Measurements from ENCODE around the gene SART1.

The SART1 gene

GRCh38 chr11:65987336-65987735 lies 25.8 kb downstream of the SART1 start:
- Histone ChIP-seq H3K36me3 (ENCODE audit: control insufficient read depth, insufficient read depth, low read length) (no peaks in the 10 kb centered on the region), H3K4me1 (ENCODE audit: control insufficient read depth, insufficient read depth, low read length) (no peaks in the 10 kb centered on the region), H3K9ac (ENCODE audit: low read length) (no peak overlapping the region), H3K9me3 (ENCODE audit: control insufficient read depth, low read length) (no peaks in the 10 kb centered on the region), H3K4me3 (ENCODE audit: low read length) (no peak overlapping the region), H3K27me3 (ENCODE audit: control insufficient read depth, insufficient read depth, low read length) (no peaks in the 10 kb centered on the region)

DNA sequence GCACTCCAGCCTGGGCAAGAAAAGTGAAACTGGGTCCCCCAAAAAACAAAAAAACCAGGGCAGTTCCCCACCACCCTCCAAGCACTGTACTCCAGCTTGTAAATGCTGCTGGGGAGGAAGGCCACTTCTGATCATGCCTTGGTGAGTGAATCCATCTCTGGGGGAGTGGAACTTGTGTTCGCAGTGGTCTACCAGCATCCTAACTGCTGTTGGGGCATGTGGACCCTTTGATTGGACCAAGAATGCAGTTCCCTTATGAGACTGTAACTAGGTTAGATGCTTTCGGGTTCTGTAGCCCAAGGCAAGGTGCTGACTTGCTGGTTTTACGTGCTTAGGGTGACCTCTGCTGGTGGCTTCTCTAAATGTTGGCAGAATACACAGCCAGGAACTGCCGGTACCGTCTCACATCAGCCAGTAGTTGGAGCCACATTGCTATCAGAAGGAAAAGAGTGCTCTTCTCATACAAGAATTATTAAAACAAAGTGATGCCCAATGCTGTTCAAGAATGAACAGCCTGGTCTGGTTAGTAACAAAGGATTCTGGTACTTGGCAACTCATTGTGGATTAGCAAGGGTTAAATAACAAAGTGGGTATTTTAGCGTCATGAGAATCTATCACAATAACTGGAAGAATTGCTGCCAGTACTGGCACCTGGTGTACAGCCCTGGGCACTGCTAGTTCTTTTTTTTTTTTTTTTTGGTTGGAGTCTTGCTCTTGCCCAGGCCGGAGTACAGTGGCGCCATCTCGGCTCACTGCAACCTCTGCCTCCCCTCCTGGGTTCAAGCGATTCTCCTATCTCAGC lies 27.5 kb downstream of the SART1 start:
- Histone ChIP-seq H3K36me3 (ENCODE audit: control insufficient read depth, insufficient read depth, low read length) (no peaks in the 10 kb centered on the region), H3K4me3 (ENCODE audit: low read length) (no peak overlapping the region), H3K27me3 (ENCODE audit: control insufficient read depth, insufficient read depth, low read length) (no peaks in the 10 kb centered on the region), H3K9ac (ENCODE audit: low read length) (no peak overlapping the region), H3K9me3 (ENCODE audit: control insufficient read depth, low read length) (no peaks in the 10 kb centered on the region), H3K4me1 (ENCODE audit: control insufficient read depth, insufficient read depth, low read length) (no peaks in the 10 kb centered on the region)

DNA sequence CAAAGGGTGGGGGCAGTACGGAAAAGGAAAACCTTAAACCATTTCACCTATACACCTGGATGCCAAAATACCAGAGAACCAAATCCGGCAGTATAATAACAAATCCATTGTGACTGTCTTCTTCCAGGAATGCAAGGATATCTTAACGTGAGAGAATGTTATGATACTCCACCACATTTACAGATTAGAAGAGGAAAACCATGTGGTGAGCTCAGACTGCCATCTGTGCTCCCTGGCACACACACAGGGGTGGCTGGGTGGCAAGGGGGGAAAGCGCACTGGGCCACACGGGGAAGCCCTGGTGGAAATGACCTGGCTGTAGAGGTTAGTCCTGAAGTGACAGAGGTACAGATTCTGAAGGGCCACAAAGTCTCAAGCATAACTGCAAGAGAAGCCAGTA lies 30.5 kb downstream of the SART1 start:
- Histone ChIP-seq H3K4me1 (ENCODE audit: control insufficient read depth, insufficient read depth, low read length) (no peaks in the 10 kb centered on the region), H3K4me3 (ENCODE audit: low read length) (no peak overlapping the region), H3K27me3 (ENCODE audit: control insufficient read depth, insufficient read depth, low read length) (no peaks in the 10 kb centered on the region), H3K9ac (ENCODE audit: low read length) (no peak overlapping the region), H3K36me3 (ENCODE audit: control insufficient read depth, insufficient read depth, low read length) (no peaks in the 10 kb centered on the region), H3K9me3 (ENCODE audit: control insufficient read depth, low read length) (no peaks in the 10 kb centered on the region)

DNA sequence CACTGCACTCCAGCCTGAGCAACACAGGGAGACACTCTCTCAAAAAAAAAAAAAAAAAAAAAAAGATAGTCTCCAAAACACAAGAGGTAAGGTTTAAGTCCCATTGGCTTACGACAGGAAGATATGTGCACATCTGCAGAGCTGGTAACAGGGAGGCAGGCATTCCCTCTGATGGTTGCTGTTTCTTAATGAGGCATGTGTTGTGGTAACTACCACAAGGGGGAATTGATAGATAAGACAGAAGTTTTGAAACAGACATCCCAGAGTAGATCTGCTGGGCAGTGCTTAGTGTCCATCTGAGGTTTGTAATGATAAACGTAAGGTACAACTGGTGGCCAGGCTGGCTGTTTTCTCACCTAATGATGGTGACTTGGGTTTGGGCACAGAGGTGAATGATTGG lies 35.8 kb downstream of the SART1 start:
- Histone ChIP-seq H3K9me3 (ENCODE audit: control insufficient read depth, low read length) (no peaks in the 10 kb centered on the region), H3K4me3 (ENCODE audit: low read length) (no peak overlapping the region), H3K27me3 (ENCODE audit: control insufficient read depth, insufficient read depth, low read length) (no peaks in the 10 kb centered on the region), H3K36me3 (ENCODE audit: control insufficient read depth, insufficient read depth, low read length) (peaks cover 4% of the 10 kb centered on the region), H3K9ac (ENCODE audit: low read length) (no peak overlapping the region), H3K4me1 (ENCODE audit: control insufficient read depth, insufficient read depth, low read length) (peaks cover 6% of the 10 kb centered on the region)

DNA sequence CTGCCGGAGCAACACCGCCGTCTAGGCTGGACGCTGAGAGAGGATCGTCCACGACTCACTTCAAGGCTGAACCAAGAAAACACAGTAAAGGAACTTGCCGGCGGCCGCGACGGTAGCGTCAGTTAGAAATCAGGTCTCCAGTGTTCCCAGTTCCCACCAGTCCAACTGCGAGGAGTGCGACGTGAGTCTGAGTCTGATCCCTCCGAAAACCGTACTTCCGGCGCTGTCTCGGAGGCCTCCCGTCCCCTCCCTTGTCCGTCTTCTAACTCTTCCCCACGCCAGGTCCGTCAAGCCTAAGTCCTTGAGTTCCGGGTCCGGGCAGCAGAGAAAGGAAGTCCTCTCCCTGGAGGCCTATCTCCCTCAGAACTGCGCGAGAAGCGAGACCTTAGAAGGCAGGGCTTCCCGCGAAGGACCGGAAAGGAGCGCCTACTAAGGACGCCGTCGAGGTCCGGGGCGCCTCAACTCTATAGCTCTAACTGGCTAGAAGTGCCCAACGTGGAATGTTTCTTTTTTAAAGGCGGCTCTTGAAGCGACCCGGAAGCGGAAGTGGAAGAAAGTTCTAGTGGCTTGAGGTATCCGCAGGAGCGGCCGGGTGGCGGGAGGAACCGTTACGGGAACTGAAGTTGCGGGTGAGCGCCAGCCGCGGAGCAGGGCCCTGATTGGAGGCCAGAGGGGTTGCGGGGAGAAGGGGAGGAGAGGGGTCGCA lies 40.6 kb downstream of the SART1 start, which contains the start of the genes BANF1 and EIF1AD:
BANF1 (plus strand) TSS at position 562 of the 706 bp plus-strand sequence. CDS start 748 bp downstream, outside the sequence.
EIF1AD (minus strand) TSS at position 216 of the 706 bp plus-strand sequence. CDS start 1,768 bp downstream, outside the sequence.
- Histone ChIP-seq H3K9ac (ENCODE audit: low read length) (peak within 1 kb of the TSS; percentile 88), H3K4me1 (ENCODE audit: control insufficient read depth, insufficient read depth, low read length) (peaks cover 11% of the 10 kb centered on the region), H3K36me3 (ENCODE audit: control insufficient read depth, insufficient read depth, low read length) (peaks cover 9% of the 10 kb centered on the region), H3K4me3 (ENCODE audit: low read length) (peak within 1 kb of the TSS; percentile 98), H3K27me3 (ENCODE audit: control insufficient read depth, insufficient read depth, low read length) (no peaks in the 10 kb centered on the region), H3K9me3 (ENCODE audit: control insufficient read depth, low read length) (no peaks in the 10 kb centered on the region)

DNA sequence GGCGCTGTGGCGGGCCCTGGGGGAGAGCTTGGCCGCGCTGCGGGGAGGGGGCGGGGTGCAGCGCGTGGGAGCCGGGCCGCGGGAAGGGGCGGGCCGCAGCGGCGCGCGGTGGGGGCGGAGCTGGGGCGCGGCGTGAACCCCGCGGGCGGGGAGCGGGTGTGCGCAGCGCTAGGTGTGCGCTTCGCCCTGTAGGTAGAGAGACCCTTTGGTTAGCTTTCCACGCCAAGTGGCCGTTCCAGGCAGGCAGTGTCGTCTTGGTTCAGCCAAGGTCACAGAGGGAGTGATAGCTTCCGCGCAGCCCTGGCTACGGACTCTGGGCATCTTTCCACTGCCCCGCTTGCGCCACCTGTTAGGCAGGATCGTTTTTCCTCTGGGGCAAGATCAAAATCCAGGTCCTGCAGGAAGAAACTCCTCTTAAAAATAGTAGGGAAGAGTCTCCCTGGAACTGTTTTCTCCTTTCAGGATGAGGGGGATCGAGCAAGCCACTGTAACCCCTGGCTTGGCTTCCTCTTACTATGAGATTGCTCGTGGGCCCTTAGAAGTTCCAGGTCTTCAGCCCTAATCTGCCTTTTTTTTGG lies 41.2 kb downstream of the SART1 start:
- H3K9me3 ChIP-seq (ENCODE audit: control insufficient read depth, low read length) = no peaks in the 10 kb centered on the region
- H3K27me3 ChIP-seq (ENCODE audit: control insufficient read depth, insufficient read depth, low read length) = no peaks in the 10 kb centered on the region
- peaks cover 11% of the 10 kb centered on the region for H3K4me1 ChIP-seq (ENCODE audit: control insufficient read depth, insufficient read depth, low read length)
- peaks cover 9% of the 10 kb centered on the region for H3K36me3 ChIP-seq (ENCODE audit: control insufficient read depth, insufficient read depth, low read length)
- H3K4me3 ChIP-seq (ENCODE audit: low read length) = peak overlapping the region; percentile 98
- H3K9ac ChIP-seq (ENCODE audit: low read length) = peak overlapping the region; percentile 88

DNA sequence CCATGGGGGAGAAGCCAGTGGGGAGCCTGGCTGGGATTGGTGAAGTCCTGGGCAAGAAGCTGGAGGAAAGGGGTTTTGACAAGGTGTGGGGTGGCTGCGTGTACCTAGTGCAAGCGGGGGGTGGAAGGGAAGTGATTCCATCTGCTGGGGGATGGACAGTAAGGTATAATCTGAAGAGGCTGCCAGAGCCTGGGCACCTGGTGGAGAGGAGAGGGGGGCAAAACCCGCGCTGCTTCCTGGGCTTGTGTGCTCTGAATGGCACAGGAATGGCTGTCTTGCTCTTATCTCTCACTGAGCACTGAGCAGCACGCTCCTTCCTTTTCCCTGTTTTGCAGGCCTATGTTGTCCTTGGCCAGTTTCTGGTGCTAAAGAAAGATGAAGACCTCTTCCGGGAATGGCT lies 41.8 kb downstream of the SART1 start:
- H3K27me3 ChIP-seq (ENCODE audit: control insufficient read depth, insufficient read depth, low read length) = no peaks in the 10 kb centered on the region
- H3K36me3 ChIP-seq (ENCODE audit: control insufficient read depth, insufficient read depth, low read length) = peaks cover 9% of the 10 kb centered on the region
- peak overlapping the region; percentile 88 for H3K9ac ChIP-seq (ENCODE audit: low read length)
- peak overlapping the region; percentile 98 for H3K4me3 ChIP-seq (ENCODE audit: low read length)
- H3K9me3 ChIP-seq (ENCODE audit: control insufficient read depth, low read length) = no peaks in the 10 kb centered on the region
- peaks cover 11% of the 10 kb centered on the region for H3K4me1 ChIP-seq (ENCODE audit: control insufficient read depth, insufficient read depth, low read length)

DNA sequence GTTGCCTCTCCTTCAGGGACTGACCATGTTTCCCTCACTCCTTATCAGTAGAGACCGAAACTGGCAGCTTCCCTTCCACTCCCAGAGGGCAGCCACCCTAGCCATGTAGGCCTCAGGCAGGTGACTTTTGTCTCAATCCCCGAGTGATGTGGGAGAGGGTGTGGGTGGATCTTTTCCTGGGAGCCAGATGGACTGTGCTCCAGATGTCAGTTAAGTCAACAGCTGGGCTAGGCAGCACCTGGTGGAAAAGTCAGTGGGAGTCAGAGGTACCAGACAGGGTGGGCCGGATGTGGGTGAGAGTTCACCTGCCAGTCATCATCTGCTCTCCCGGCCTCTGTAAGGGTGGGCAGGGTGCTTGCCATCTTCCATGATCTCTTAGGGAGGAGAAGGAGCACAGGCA lies 42.7 kb downstream of the SART1 start:
- Histone ChIP-seq H3K36me3 (ENCODE audit: control insufficient read depth, insufficient read depth, low read length) (peaks cover 6% of the 10 kb centered on the region), H3K9ac (ENCODE audit: low read length) (no peak overlapping the region), H3K4me3 (ENCODE audit: low read length) (no peak overlapping the region), H3K27me3 (ENCODE audit: control insufficient read depth, insufficient read depth, low read length) (no peaks in the 10 kb centered on the region), H3K9me3 (ENCODE audit: control insufficient read depth, low read length) (no peaks in the 10 kb centered on the region), H3K4me1 (ENCODE audit: control insufficient read depth, insufficient read depth, low read length) (peaks cover 11% of the 10 kb centered on the region)

GRCh38 chr11:66006134-66006890 lies 44.8 kb downstream of the SART1 start:
- Histone ChIP-seq H3K4me3 (ENCODE audit: low read length) (no peak overlapping the region), H3K36me3 (ENCODE audit: control insufficient read depth, insufficient read depth, low read length) (peaks cover 5% of the 10 kb centered on the region), H3K9ac (ENCODE audit: low read length) (no peak overlapping the region), H3K27me3 (ENCODE audit: control insufficient read depth, insufficient read depth, low read length) (peaks cover 14% of the 10 kb centered on the region), H3K9me3 (ENCODE audit: control insufficient read depth, low read length) (no peaks in the 10 kb centered on the region), H3K4me1 (ENCODE audit: control insufficient read depth, insufficient read depth, low read length) (peaks cover 4% of the 10 kb centered on the region)

- Histone ChIP-seq H3K9ac (ENCODE audit: low read length) (no peak overlapping the region), H3K9me3 (ENCODE audit: control insufficient read depth, low read length) (no peaks in the 10 kb centered on the region), H3K36me3 (ENCODE audit: control insufficient read depth, insufficient read depth, low read length) (peaks cover 5% of the 10 kb centered on the region)
Observed at GRCh38 chr11:66006891-66007176, 45.3 kb downstream of the SART1 start.

DNA sequence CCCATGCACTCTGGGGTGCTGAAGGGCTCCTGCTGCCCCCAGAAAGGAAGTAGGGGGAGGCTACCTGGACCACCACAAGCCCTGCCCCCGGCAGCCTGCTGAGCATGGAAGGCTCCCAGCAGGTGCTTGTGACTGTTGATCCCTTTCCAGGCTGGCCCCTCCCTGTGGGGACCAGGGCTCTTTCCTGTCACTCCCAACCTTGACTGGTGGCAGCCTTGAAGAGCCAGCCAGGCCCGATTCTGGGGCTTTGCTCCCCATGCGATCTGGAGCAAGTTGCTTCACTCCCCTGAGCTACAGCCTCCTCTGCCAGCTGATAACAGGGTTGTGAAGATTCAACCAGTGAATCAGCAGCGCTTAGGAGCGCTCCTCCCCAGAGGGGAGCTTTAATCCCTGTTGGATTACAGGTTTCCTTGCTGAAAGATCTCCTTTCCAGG lies 45.7 kb downstream of the SART1 start:
- peaks cover 5% of the 10 kb centered on the region for H3K36me3 ChIP-seq (ENCODE audit: control insufficient read depth, insufficient read depth, low read length)

More at GRCh38 chr11:66006891-66007176, 45.3 kb downstream of the SART1 start:
- Histone ChIP-seq H3K27me3 (ENCODE audit: control insufficient read depth, insufficient read depth, low read length) (peaks cover 19% of the 10 kb centered on the region), H3K4me3 (ENCODE audit: low read length) (no peak overlapping the region), H3K4me1 (ENCODE audit: control insufficient read depth, insufficient read depth, low read length) (peaks cover 4% of the 10 kb centered on the region)

More for the DNA sequence above, 45.7 kb downstream of the SART1 start:
- no peak overlapping the region for H3K4me3 ChIP-seq (ENCODE audit: low read length)
- H3K9ac ChIP-seq (ENCODE audit: low read length) = no peak overlapping the region
- H3K9me3 ChIP-seq (ENCODE audit: control insufficient read depth, low read length) = no peaks in the 10 kb centered on the region
- peaks cover 23% of the 10 kb centered on the region for H3K27me3 ChIP-seq (ENCODE audit: control insufficient read depth, insufficient read depth, low read length)
- H3K4me1 ChIP-seq (ENCODE audit: control insufficient read depth, insufficient read depth, low read length) = peaks cover 4% of the 10 kb centered on the region

All from mucosa of stomach (tissue), 1 donor.